Liver (tissue), 9 donors: Measurements from ENCODE around the gene ALDH1L1. TPM values are rescaled to one million over a fixed set of nuclear protein-coding genes. Genes with fewer than 3 reads are reported as not detected.
A peak's percentile ranks its signal among the peaks of the same experiment; 100 is the strongest.

ENCODE experiments used
- DNase-seq: peaks from one replicate; pipeline ENCODE4 v3.0.0-alpha.2; 2017; ENCODE audit warnings: low spot score
- H3K27ac ChIP-seq, 2 donors: one replicate each; pipeline ENCODE4 v1.7.0; 2013; ENCODE audit warnings: inconsistent platforms in 2 of 2, low read length in 2 of 2, control low read depth in 1 of 2, low read depth in 1 of 2, mild to moderate bottlenecking in 1 of 2
- H3K27me3 ChIP-seq, 4 donors: one replicate each; pipeline versions ENCODE4 v1.6.1 to v1.7.0; 2013; ENCODE audit warnings: low read length in 3 of 4, inconsistent platforms in 1 of 4, mild to moderate bottlenecking in 1 of 4, moderate library complexity in 1 of 4; ENCODE audit not compliant: control insufficient read depth in 4 of 4, insufficient read depth in 4 of 4
- H3K36me3 ChIP-seq, 4 donors: one replicate each; pipeline versions ENCODE4 v1.6.1 to v1.7.0; 2013; ENCODE audit warnings: low read length in 3 of 4, mild to moderate bottlenecking in 3 of 4, low read depth in 1 of 4, moderate library complexity in 1 of 4; ENCODE audit not compliant: control insufficient read depth in 4 of 4, insufficient read depth in 3 of 4
- H3K4me1 ChIP-seq, 4 donors: one replicate each; pipeline versions ENCODE4 v1.6.1 to v1.7.0; 2013; ENCODE audit warnings: low read length in 3 of 4, mild to moderate bottlenecking in 3 of 4, moderate library complexity in 1 of 4; ENCODE audit not compliant: control insufficient read depth in 4 of 4, insufficient read depth in 4 of 4
- H3K4me3 ChIP-seq, 3 donors: one replicate each; pipeline versions ENCODE4 v1.6.1 to v1.7.0; 2013; ENCODE audit warnings: low read length in 3 of 3, control low read depth in 1 of 3, low read depth in 1 of 3, mild to moderate bottlenecking in 1 of 3
- H3K9ac ChIP-seq, 2 donors: one replicate each; pipeline ENCODE4 v1.7.0; 2013; ENCODE audit warnings: low read length in 2 of 2, mild to moderate bottlenecking in 2 of 2, moderate library complexity in 2 of 2, control low read depth in 1 of 2, low read depth in 1 of 2
- H3K9me3 ChIP-seq, 4 donors: one replicate each; pipeline versions ENCODE4 v1.6.1 to v1.7.0; 2013; ENCODE audit warnings: low read length in 3 of 4; ENCODE audit not compliant: control insufficient read depth in 4 of 4
- EGR1 ChIP-seq, 2 donors: IDR thresholded peaks; 2 replicates each; pipeline ENCODE4 v1.6.1; 2016 to 2018; ENCODE audit warnings: antibody characterized with exemption in 2 of 2, low read depth in 2 of 2
- FOXA1 ChIP-seq: IDR thresholded peaks from 2 replicates; pipeline ENCODE4 v1.6.1; 2016; ENCODE audit warnings: antibody characterized with exemption
- FOXA2 ChIP-seq: IDR thresholded peaks from 2 replicates; pipeline ENCODE4 v1.6.1; 2016; ENCODE audit warnings: antibody characterized with exemption
- GABPA ChIP-seq, 2 donors: IDR thresholded peaks in 1 of 2; conservative IDR thresholded peaks in 1 of 2; 2 replicates each; pipeline ENCODE4 v1.6.1; 2016; ENCODE audit warnings: antibody characterized with exemption in 2 of 2, mild to moderate bottlenecking in 1 of 2, moderate library complexity in 1 of 2
- HNF4A ChIP-seq, 2 donors: conservative IDR thresholded peaks; 2 replicates each; pipeline ENCODE4 v1.6.1; 2016; ENCODE audit warnings: antibody characterized with exemption in 2 of 2, mild to moderate bottlenecking in 2 of 2
- HNF4G ChIP-seq: IDR thresholded peaks from 2 replicates; pipeline ENCODE4 v1.6.1; 2016; ENCODE audit warnings: antibody characterized with exemption
- JUND ChIP-seq, 2 donors: IDR thresholded peaks; 2 replicates each; pipeline ENCODE4 v1.6.1; 2016; ENCODE audit warnings: antibody characterized with exemption in 2 of 2
- NR2F2 ChIP-seq: IDR thresholded peaks from 2 replicates; pipeline ENCODE4 v1.6.1; 2016; ENCODE audit warnings: antibody characterized with exemption
- RAD21 ChIP-seq, 2 donors: IDR thresholded peaks; 2 replicates each; pipeline ENCODE4 v1.6.1; 2016; ENCODE audit warnings: antibody characterized with exemption in 2 of 2, mild to moderate bottlenecking in 2 of 2
- RXRA ChIP-seq, 2 donors: IDR thresholded peaks; 2 replicates each; pipeline ENCODE4 v1.6.1; 2017 to 2018; ENCODE audit warnings: antibody characterized with exemption in 2 of 2, mild to moderate bottlenecking in 1 of 2
- SP1 ChIP-seq: IDR thresholded peaks from 2 replicates; pipeline ENCODE4 v1.6.1; 2018; ENCODE audit warnings: antibody characterized with exemption, mild to moderate bottlenecking
- TAF1 ChIP-seq: conservative IDR thresholded peaks from 2 replicates; pipeline ENCODE4 v1.6.1; 2016; ENCODE audit warnings: antibody characterized with exemption, mild to moderate bottlenecking
- YY1 ChIP-seq: IDR thresholded peaks from 2 replicates; pipeline ENCODE4 v1.6.1; 2016; ENCODE audit warnings: antibody characterized with exemption, mild to moderate bottlenecking
- WGBS: extraction: QIAGEN DNeasy Blood & Tissue Kit; methylation state at CpG from one replicate; pipeline ENCODE4 v1.1.7; 2013; 5-methylcytosine and 5-hydroxymethylcytosine counted together
- polyA plus RNA-seq, 2 donors: library from polyadenylated mRNA; stranded (reverse) in 1 of 2; unstranded in 1 of 2; fragments of 200-250 nt in 1 of 2; fragments of >200 nt in 1 of 2; fragmentation: Nextera tagmentation in 1 of 2; extraction: Ambion mirVana in 1 of 2; gene quantifications; one replicate each; pipeline versions ENCODE4 v1.2.1 to v1.2.3, GENCODE V29; 2013 to 2015
- total RNA-seq, 2 donors: library from RNA; depleted of rRNA; stranded (reverse); fragments of >200 nt; gene quantifications; one replicate each; pipeline ENCODE4 v1.2.3, GENCODE V29; 2014
- TF ChIP-seq, protein P1 (sequence below): fragments of 150-350 bp; IDR thresholded peaks from 2 replicates; pipeline ENCODE4 v1.5.1; 2017; ENCODE audit warnings: improper control_type of control experiment, low read depth, low read length; ENCODE audit not compliant: missing input control
- TF ChIP-seq, protein P2 (sequence below): IDR thresholded peaks from 2 replicates; pipeline ENCODE4 v1.6.1; 2016; ENCODE audit warnings: antibody characterized with exemption
- TF ChIP-seq, protein P3 (sequence below): IDR thresholded peaks from 2 replicates; pipeline ENCODE4 v1.6.1; 2016; ENCODE audit warnings: antibody characterized with exemption, mild to moderate bottlenecking
- TF ChIP-seq, protein P4 (sequence below): IDR thresholded peaks from 2 replicates; pipeline ENCODE4 v1.6.1; 2016; ENCODE audit warnings: antibody characterized with exemption
- TF ChIP-seq, protein P5 (sequence below): IDR thresholded peaks from 2 replicates; pipeline ENCODE4 v1.6.1; 2016; ENCODE audit warnings: antibody characterized with exemption
- donor health status: healthy.
- donor health status: healthy.
- donor health status: healthy.
- donor health status: healthy.
- donor health status: healthy.

ALDH1L1 gene
- total and polyA plus RNA-seq, 4 donors = 46.7 to 234 (median 147) TPM

DNA sequence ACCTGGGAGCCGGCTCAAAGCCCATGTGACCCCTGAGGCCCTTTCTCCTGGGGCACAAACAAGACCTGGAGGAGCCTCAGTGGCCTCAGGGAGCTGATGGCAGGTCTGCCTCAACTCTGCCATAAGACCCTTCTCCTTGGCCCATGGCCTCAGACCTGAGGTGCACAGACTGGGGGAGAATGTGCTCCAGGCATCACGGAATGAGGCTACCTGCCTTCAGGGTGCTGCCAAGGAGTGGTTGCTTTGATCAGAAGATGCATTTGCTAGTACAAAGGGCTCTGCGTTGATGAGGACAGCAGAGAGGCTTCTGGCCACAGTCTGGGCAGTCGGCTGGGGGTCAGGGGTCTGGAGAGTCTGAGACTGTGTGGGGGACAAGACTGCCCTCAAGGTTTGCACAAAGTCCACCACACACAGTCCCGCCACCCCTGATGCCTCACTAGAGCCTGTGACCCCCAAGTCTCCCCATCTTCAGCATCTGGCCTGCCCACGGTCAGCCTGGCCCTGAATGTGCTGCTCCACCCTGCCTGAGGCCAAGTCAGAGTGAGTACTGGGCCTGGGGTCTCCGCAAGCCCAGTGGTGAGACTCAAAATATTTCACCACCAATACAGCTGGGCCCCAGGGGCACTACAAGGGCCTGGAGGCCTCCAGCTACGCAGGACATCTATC is 26.6 kb downstream of the ALDH1L1 start:
- peaks cover 31 to 95% (median 63%) of the 10 kb centered on the region in 4 donors for H3K36me3 ChIP-seq
- H3K4me1 ChIP-seq = no peaks in the 10 kb centered on the region
- no peak overlapping the region for H3K27ac ChIP-seq
- no peak overlapping the region for H3K9ac ChIP-seq
- no peaks in the 10 kb centered on the region for H3K27me3 ChIP-seq
- no peak for TF ChIP-seq RXRA (IDR thresholded peaks at IDR 0.05)
- no peak for TF ChIP-seq EGR1 (IDR thresholded peaks at IDR 0.05; ENCODE audit: low read depth in 2 of 2)
- TF ChIP-seq, protein P1, sequence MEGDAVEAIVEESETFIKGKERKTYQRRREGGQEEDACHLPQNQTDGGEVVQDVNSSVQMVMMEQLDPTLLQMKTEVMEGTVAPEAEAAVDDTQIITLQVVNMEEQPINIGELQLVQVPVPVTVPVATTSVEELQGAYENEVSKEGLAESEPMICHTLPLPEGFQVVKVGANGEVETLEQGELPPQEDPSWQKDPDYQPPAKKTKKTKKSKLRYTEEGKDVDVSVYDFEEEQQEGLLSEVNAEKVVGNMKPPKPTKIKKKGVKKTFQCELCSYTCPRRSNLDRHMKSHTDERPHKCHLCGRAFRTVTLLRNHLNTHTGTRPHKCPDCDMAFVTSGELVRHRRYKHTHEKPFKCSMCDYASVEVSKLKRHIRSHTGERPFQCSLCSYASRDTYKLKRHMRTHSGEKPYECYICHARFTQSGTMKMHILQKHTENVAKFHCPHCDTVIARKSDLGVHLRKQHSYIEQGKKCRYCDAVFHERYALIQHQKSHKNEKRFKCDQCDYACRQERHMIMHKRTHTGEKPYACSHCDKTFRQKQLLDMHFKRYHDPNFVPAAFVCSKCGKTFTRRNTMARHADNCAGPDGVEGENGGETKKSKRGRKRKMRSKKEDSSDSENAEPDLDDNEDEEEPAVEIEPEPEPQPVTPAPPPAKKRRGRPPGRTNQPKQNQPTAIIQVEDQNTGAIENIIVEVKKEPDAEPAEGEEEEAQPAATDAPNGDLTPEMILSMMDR = no peak
- TF ChIP-seq, protein P2, sequence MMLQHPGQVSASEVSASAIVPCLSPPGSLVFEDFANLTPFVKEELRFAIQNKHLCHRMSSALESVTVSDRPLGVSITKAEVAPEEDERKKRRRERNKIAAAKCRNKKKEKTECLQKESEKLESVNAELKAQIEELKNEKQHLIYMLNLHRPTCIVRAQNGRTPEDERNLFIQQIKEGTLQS = no peak
- no peak for TF ChIP-seq SP1
- TF ChIP-seq HNF4G = no peak
- no peak for TF ChIP-seq NR2F2
- TF ChIP-seq, protein P3, sequence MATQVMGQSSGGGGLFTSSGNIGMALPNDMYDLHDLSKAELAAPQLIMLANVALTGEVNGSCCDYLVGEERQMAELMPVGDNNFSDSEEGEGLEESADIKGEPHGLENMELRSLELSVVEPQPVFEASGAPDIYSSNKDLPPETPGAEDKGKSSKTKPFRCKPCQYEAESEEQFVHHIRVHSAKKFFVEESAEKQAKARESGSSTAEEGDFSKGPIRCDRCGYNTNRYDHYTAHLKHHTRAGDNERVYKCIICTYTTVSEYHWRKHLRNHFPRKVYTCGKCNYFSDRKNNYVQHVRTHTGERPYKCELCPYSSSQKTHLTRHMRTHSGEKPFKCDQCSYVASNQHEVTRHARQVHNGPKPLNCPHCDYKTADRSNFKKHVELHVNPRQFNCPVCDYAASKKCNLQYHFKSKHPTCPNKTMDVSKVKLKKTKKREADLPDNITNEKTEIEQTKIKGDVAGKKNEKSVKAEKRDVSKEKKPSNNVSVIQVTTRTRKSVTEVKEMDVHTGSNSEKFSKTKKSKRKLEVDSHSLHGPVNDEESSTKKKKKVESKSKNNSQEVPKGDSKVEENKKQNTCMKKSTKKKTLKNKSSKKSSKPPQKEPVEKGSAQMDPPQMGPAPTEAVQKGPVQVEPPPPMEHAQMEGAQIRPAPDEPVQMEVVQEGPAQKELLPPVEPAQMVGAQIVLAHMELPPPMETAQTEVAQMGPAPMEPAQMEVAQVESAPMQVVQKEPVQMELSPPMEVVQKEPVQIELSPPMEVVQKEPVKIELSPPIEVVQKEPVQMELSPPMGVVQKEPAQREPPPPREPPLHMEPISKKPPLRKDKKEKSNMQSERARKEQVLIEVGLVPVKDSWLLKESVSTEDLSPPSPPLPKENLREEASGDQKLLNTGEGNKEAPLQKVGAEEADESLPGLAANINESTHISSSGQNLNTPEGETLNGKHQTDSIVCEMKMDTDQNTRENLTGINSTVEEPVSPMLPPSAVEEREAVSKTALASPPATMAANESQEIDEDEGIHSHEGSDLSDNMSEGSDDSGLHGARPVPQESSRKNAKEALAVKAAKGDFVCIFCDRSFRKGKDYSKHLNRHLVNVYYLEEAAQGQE = no peak
- TF ChIP-seq HNF4A (conservative IDR thresholded peaks at IDR 0.05) = no peak
- TF ChIP-seq TAF1 = no peak
- no peak for TF ChIP-seq RAD21 (IDR thresholded peaks at IDR 0.05)
- TF ChIP-seq, protein P4, sequence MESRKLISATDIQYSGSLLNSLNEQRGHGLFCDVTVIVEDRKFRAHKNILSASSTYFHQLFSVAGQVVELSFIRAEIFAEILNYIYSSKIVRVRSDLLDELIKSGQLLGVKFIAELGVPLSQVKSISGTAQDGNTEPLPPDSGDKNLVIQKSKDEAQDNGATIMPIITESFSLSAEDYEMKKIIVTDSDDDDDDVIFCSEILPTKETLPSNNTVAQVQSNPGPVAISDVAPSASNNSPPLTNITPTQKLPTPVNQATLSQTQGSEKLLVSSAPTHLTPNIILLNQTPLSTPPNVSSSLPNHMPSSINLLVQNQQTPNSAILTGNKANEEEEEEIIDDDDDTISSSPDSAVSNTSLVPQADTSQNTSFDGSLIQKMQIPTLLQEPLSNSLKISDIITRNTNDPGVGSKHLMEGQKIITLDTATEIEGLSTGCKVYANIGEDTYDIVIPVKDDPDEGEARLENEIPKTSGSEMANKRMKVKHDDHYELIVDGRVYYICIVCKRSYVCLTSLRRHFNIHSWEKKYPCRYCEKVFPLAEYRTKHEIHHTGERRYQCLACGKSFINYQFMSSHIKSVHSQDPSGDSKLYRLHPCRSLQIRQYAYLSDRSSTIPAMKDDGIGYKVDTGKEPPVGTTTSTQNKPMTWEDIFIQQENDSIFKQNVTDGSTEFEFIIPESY = no peak
- no peak for TF ChIP-seq FOXA2
- no peak for TF ChIP-seq YY1
- no peak for TF ChIP-seq JUND (IDR thresholded peaks at IDR 0.05)
- TF ChIP-seq FOXA1 = no peak
- TF ChIP-seq GABPA (IDR thresholded peaks at IDR 0.05 in 1 of 2, conservative IDR thresholded peaks at IDR 0.05 in 1 of 2) = no peak
- TF ChIP-seq, protein P5, sequence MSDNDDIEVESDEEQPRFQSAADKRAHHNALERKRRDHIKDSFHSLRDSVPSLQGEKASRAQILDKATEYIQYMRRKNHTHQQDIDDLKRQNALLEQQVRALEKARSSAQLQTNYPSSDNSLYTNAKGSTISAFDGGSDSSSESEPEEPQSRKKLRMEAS = no peak
- no peaks in the 10 kb centered on the region for H3K9me3 ChIP-seq
- WGBS = 90% methylated on average over 8 of the region's 8 CpGs
- DNase-seq = peak; percentile 26
- no peak overlapping the region for H3K4me3 ChIP-seq
